Hepatocyte (in vitro differentiated cells): ENCODE results near the gene WNT5B. TPM values are rescaled to one million over a fixed set of nuclear protein-coding genes. Genes with fewer than 3 reads are reported as not detected.

ENCODE experiments used
- DNase-seq: peaks from one replicate; pipeline ENCODE4 v3.0.0-alpha.2; 2016; ENCODE audit warnings: low spot score
- H2AFZ ChIP-seq: fragments of 200-600 bp; sonication (generic); 2 replicates; pipeline ENCODE4 v1.6.0; 2016; ENCODE audit warnings: antibody characterized with exemption, mild to moderate bottlenecking
- H3K27ac ChIP-seq: fragments of 200-600 bp; sonication (generic); 2 replicates; pipeline ENCODE4 v1.5.1; 2016; ENCODE audit warnings: mild to moderate bottlenecking
- H3K27me3 ChIP-seq: fragments of 200-600 bp; sonication (generic); 2 replicates; pipeline ENCODE4 v1.6.1; 2016
- H3K36me3 ChIP-seq: fragments of 200-600 bp; sonication (generic); replicated peaks from 2 replicates; pipeline ENCODE4 v1.5.1; 2016; ENCODE audit warnings: low read depth; ENCODE audit not compliant: insufficient read depth
- H3K4me1 ChIP-seq: fragments of 200-600 bp; sonication (generic); 2 replicates; pipeline ENCODE4 v1.5.1; 2016; ENCODE audit warnings: mild to moderate bottlenecking, moderate library complexity; ENCODE audit not compliant: insufficient read depth
- H3K4me2 ChIP-seq: fragments of 200-600 bp; sonication (generic); 2 replicates; pipeline ENCODE4 v1.6.0; 2016
- H3K4me3 ChIP-seq: fragments of 200-600 bp; sonication (generic); 2 replicates; pipeline ENCODE4 v1.5.1; 2016; ENCODE audit warnings: mild to moderate bottlenecking
- H3K79me2 ChIP-seq: fragments of 200-600 bp; sonication (generic); 2 replicates; pipeline ENCODE4 v1.6.0; 2017; ENCODE audit warnings: mild to moderate bottlenecking
- H3K9me2 ChIP-seq: fragments of 200-600 bp; sonication (generic); replicated peaks from 2 replicates; pipeline ENCODE4 v1.6.0; 2017; ENCODE audit warnings: mild to moderate bottlenecking; ENCODE audit not compliant: insufficient read depth
- H3K9me3 ChIP-seq: fragments of 200-600 bp; sonication (generic); 2 replicates; pipeline ENCODE4 v1.5.1; 2016; ENCODE audit warnings: low read depth, mild to moderate bottlenecking
- H4K20me1 ChIP-seq: fragments of 200-600 bp; sonication (generic); 2 replicates; pipeline ENCODE4 v1.6.0; 2016; ENCODE audit warnings: mild to moderate bottlenecking; ENCODE audit not compliant: insufficient read depth, poor library complexity, severe bottlenecking
- EZH2 ChIP-seq: fragments of 200-600 bp; sonication (generic); IDR thresholded peaks from 2 replicates; pipeline ENCODE4 v1.6.1; 2016; ENCODE audit warnings: antibody characterized with exemption, mild to moderate bottlenecking, borderline replicate concordance
- EZH2phosphoT487 ChIP-seq: fragments of 200-600 bp; sonication (generic); IDR thresholded peaks from one replicate; pipeline ENCODE4 v1.6.1; 2018; ENCODE audit warnings: antibody characterized with exemption, mild to moderate bottlenecking, low read depth, moderate library complexity; ENCODE audit not compliant: unreplicated experiment, severe bottlenecking
- WGBS: methylation state at CpG from one replicate; pipeline ENCODE4 v1.1.6; 2016; ENCODE audit warnings: low lambda C conversion rate; ENCODE audit errors: missing lambda C conversion rate; 5-methylcytosine and 5-hydroxymethylcytosine counted together
- polyA plus RNA-seq: library from polyadenylated mRNA; unstranded; fragments of >200 nt; fragmentation: Nextera tagmentation; extraction: Ambion mirVana; gene quantifications from 2 replicates; pipeline ENCODE4 v1.2.1, GENCODE V29; 2016
- total RNA-seq: library from RNA; depleted of rRNA; stranded (reverse); fragments of >200 nt; gene quantifications from 2 replicates; pipeline ENCODE4 v1.2.3, GENCODE V29; 2014
- TF ChIP-seq, protein P1 (sequence below): fragments of 200-600 bp; sonication (generic); IDR thresholded peaks from 2 replicates; pipeline ENCODE4 v1.5.1; 2016; ENCODE audit warnings: antibody characterized with exemption, mild to moderate bottlenecking; ENCODE audit not compliant: poor library complexity

Gene WNT5B
- total and polyA plus RNA-seq, 2 experiments from 2014 or later, result 16.6 to 35.3 TPM

DNA sequence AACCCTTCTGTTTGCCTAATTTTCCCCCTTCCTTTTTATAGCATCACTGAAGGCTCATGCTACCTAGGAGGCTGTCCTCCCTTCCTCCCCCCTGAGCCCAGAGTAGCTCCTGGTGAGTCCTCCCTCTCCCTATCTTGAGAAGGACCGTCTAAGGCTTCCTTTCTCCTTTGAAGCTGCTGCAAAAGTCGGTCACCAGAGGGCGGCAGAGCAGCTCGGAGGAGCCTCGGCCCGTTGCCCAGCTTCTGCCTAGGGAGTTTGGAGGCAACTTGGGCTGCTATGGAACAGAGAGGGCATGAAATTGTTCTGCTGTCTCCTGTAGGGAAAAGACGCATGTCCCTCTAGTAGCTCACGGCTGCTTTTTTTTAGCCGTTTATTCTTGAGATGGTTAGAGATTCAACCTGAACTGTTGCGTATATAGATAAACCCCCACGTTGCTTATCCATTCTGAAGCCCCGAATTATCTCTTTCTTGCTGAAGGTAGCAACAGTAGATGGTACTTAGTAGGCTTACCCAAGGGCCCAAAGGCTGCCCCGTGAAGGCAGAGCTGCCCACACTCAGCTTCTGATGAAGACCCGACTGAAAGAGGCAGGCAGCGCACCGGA is 5.7 kb downstream of the WNT5B start:
- peaks cover 16% of the 10 kb centered on the region for H3K4me1 ChIP-seq
- TF ChIP-seq, protein P1, sequence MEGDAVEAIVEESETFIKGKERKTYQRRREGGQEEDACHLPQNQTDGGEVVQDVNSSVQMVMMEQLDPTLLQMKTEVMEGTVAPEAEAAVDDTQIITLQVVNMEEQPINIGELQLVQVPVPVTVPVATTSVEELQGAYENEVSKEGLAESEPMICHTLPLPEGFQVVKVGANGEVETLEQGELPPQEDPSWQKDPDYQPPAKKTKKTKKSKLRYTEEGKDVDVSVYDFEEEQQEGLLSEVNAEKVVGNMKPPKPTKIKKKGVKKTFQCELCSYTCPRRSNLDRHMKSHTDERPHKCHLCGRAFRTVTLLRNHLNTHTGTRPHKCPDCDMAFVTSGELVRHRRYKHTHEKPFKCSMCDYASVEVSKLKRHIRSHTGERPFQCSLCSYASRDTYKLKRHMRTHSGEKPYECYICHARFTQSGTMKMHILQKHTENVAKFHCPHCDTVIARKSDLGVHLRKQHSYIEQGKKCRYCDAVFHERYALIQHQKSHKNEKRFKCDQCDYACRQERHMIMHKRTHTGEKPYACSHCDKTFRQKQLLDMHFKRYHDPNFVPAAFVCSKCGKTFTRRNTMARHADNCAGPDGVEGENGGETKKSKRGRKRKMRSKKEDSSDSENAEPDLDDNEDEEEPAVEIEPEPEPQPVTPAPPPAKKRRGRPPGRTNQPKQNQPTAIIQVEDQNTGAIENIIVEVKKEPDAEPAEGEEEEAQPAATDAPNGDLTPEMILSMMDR, result peak; percentile 82
- TF ChIP-seq EZH2, result no peak
- H3K27me3 ChIP-seq, result no peaks in the 10 kb centered on the region
- H3K27ac ChIP-seq, result no peak overlapping the region
- 44% methylated on average over 16 of the region's 16 CpGs for WGBS
- H3K4me2 ChIP-seq, result no peak overlapping the region
- H4K20me1 ChIP-seq, result no peaks in the 10 kb centered on the region
- no peaks in the 10 kb centered on the region for H3K36me3 ChIP-seq
- H2AFZ ChIP-seq, result no peak overlapping the region
- H3K79me2 ChIP-seq, result no peaks in the 10 kb centered on the region
- no peak overlapping the region for H3K4me3 ChIP-seq
- peak; percentile 87 for DNase-seq
- no peaks in the 10 kb centered on the region for H3K9me3 ChIP-seq
- H3K9me2 ChIP-seq, result no peaks in the 10 kb centered on the region

DNA sequence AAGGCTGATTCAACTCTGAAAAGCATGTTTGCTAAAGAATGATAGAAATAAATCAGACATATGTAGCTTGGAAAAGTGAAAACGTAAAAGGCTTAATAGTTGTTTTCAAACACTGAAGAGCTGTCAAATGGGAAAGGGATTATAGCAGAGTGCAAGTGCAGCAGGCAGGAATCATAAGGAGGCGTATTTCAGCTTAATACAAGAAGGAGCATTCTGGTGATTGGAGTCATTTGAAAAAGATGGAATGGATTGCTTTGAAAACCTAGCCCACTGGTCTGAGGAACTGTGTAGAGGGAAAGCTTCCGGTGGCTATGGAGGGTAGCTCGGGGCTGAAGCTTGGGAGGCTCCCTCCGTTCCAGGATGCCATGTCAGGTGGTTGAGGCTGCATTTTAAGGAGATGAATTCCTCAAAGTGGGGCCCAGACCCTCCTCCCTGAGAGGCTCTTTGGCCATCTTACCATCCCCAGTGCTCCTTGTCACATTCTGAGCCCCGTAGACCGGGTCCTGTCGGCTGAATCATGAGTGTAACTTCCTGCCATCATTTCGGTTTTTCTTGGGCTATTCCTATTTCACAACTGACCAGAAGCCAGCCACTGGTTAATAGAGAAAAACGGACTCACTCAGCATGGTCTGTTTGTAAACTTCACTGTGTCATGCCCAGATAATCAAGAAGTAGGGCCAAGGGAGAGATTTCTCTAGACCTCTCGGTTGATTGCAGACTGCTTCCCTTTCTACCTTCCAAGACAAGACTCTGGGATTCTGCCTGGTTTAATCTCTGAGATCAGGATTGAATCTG is 6.5 kb downstream of the WNT5B start:
- H3K4me2 ChIP-seq, result no peak overlapping the region
- no peaks in the 10 kb centered on the region for H4K20me1 ChIP-seq
- peaks cover 9% of the 10 kb centered on the region for H3K4me1 ChIP-seq
- H3K79me2 ChIP-seq, result no peaks in the 10 kb centered on the region
- DNase-seq, result no peak
- WGBS, result 84% methylated on average over 11 of the region's 11 CpGs
- H3K4me3 ChIP-seq, result no peak overlapping the region
- no peaks in the 10 kb centered on the region for H3K36me3 ChIP-seq
- no peaks in the 10 kb centered on the region for H3K27me3 ChIP-seq
- H3K27ac ChIP-seq, result no peak overlapping the region
- TF ChIP-seq EZH2, result no peak
- TF ChIP-seq EZH2phosphoT487, result no peak
- TF ChIP-seq, protein P1, result no peak
- H3K9me2 ChIP-seq, result no peaks in the 10 kb centered on the region
- no peaks in the 10 kb centered on the region for H3K9me3 ChIP-seq
- H2AFZ ChIP-seq, result no peak overlapping the region

DNA sequence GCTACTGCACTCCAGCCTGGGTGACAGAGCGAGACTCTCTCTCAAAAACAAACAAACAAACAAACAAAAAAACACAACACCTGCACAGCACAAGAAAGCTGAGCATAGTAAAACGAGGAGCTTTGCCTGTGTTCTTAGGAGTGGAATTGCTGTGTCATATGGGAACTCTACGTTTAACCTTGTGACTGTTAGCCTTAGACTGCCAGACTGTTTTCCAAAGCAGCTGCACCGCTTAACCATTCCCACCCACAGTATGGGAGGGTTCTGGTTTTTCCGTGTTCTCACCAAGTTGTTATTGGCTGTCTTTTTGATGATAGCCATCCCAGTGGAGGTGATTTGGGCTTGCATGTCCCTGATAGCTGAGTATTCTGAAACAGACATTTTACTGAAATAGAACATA is 9.2 kb downstream of the WNT5B start:
- no peaks in the 10 kb centered on the region for H3K79me2 ChIP-seq
- WGBS, result 73% methylated on average over 5 of the region's 5 CpGs
- TF ChIP-seq EZH2phosphoT487 (no peak), EZH2 (no peak)
- TF ChIP-seq, protein P1, result no peak

More for the DNA sequence above, 9.2 kb downstream of the WNT5B start:
- Histone ChIP-seq H3K4me2 (no peak overlapping the region), H2AFZ (no peak overlapping the region), H3K27me3 (no peaks in the 10 kb centered on the region), H3K9me3 (no peaks in the 10 kb centered on the region), H3K27ac (no peak overlapping the region), H3K36me3 (no peaks in the 10 kb centered on the region), H4K20me1 (no peaks in the 10 kb centered on the region), H3K4me1 (peaks cover 6% of the 10 kb centered on the region), H3K9me2 (no peaks in the 10 kb centered on the region), H3K4me3 (no peak overlapping the region)
- DNase-seq, result no peak
